HFFc6 (cell line): ENCODE results near the gene FER. TPM values are rescaled to one million over a fixed set of nuclear protein-coding genes. Genes with fewer than 3 reads are reported as not detected.

Source experiments
- DNase-seq: peaks from one replicate; pipeline ENCODE4 v3.0.0-alpha.2; 2018
- H3K27ac Mint-ChIP-seq: 2 replicates; pipeline ENCODE4 v1.8.0; 2020; ENCODE audit warnings: mild to moderate bottlenecking, mixed read lengths
- H3K27me3 Mint-ChIP-seq: 2 replicates; pipeline ENCODE4 v1.8.0; 2021; ENCODE audit warnings: mild to moderate bottlenecking, moderate library complexity, mixed read lengths; ENCODE audit not compliant: insufficient read depth
- H3K36me3 Mint-ChIP-seq: 2 replicates; pipeline ENCODE4 v1.8.0; 2021; ENCODE audit warnings: low read depth, mixed read lengths
- H3K4me1 Mint-ChIP-seq: 2 replicates; pipeline ENCODE4 v1.8.0; 2020; ENCODE audit warnings: low read depth, mixed read lengths
- H3K4me3 Mint-ChIP-seq: 2 replicates; pipeline ENCODE4 v1.8.0; 2020; ENCODE audit warnings: mild to moderate bottlenecking, moderate library complexity, mixed read lengths
- H3K9me3 Mint-ChIP-seq: 2 replicates; pipeline ENCODE4 v1.8.0; 2020; ENCODE audit warnings: mild to moderate bottlenecking, mixed read lengths
- total RNA-seq, 6 experiments: library from RNA; stranded (reverse); fragmentation: NEBNext Ultra II Directional; extraction: Animal tissue kit (Norgen Biotek cat#: 25700); gene quantifications; 2 replicates in 1 of 6; 3 replicates in 5 of 6; pipeline ENCODE4 v1.2.3, GENCODE V29; 2021
- TF ChIP-seq, protein P1 (sequence below): fragments of 200-600 bp; sonication (generic); IDR thresholded peaks from 2 replicates; pipeline ENCODE4 v1.5.0; 2021; ENCODE audit warnings: antibody characterized with exemption, mild to moderate bottlenecking

The FER gene
- total RNA-seq, 6 experiments from 2014 or later: 20.2 to 24.6 (median 22.9) TPM

DNA sequence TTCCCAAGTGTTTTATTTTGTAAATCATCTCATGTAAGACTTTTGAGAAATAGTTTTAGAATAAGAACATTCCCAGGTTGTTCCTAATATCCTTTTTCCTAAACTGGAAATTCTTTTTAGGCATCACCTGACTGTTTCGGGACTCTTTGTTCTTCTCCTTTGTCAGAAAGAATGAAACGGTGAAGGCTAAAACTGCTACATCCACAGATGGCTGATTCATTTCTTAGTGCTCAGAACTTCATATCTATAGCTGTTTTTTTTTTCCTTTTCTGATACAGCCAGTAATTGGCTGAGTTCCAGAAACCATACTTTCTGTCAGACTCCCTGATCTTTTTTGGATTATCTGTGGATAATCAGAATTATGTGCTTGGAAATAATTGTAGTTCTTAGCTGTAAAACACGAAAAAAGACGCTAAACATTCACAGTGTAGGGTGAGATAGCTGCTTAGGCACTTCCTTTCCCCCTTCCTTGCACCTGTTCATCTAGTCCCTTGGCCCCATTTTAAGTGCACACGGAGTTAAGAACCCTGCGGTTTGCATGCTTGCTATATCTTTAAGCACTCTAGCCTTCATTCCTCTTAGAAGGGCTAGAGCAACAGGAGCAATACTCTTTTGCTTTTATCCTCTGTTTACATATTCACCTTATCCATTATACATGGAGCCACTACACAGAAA, 378.2 kb downstream of the FER start:
- TF ChIP-seq, protein P1, sequence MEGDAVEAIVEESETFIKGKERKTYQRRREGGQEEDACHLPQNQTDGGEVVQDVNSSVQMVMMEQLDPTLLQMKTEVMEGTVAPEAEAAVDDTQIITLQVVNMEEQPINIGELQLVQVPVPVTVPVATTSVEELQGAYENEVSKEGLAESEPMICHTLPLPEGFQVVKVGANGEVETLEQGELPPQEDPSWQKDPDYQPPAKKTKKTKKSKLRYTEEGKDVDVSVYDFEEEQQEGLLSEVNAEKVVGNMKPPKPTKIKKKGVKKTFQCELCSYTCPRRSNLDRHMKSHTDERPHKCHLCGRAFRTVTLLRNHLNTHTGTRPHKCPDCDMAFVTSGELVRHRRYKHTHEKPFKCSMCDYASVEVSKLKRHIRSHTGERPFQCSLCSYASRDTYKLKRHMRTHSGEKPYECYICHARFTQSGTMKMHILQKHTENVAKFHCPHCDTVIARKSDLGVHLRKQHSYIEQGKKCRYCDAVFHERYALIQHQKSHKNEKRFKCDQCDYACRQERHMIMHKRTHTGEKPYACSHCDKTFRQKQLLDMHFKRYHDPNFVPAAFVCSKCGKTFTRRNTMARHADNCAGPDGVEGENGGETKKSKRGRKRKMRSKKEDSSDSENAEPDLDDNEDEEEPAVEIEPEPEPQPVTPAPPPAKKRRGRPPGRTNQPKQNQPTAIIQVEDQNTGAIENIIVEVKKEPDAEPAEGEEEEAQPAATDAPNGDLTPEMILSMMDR: no peak
- H3K4me1 Mint-ChIP-seq: no peaks in the 10 kb centered on the region
- no peak overlapping the region for H3K4me3 Mint-ChIP-seq
- H3K27me3 Mint-ChIP-seq: no peaks in the 10 kb centered on the region; the same call in 1 of the 2 replicates
- peaks cover 5% of the 10 kb centered on the region for H3K9me3 Mint-ChIP-seq
- peaks cover 11% of the 10 kb centered on the region for H3K36me3 Mint-ChIP-seq
- no peak overlapping the region for H3K27ac Mint-ChIP-seq
- no peak for DNase-seq

DNA sequence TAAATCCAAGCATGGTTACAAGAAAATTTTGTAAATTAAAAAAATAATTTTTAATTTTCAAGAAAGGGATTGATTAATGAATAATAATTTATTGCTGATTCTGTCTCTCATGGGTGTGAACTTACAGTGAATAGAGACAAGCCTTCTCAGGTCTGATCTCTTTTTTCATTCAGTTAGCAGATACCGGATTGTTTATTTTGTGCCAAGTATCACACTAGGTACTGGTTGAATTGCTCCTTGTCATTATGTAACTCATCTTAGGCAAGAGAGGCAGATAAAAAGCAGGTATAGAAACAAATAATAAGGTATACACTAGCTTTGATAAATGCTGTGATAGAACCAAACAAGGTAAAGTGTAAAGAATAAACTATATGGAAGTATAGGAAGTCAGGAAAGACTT, 378.8 kb downstream of the FER start:
- Mint-ChIP-seq H3K4me3 (no peak overlapping the region), H3K36me3 (peaks cover 5% of the 10 kb centered on the region; the same call in 1 of the 2 replicates), H3K9me3 (no peaks in the 10 kb centered on the region), H3K4me1 (no peaks in the 10 kb centered on the region), H3K27me3 (no peaks in the 10 kb centered on the region; the same call in 1 of the 2 replicates), H3K27ac (no peak overlapping the region)
- DNase-seq: no peak
- TF ChIP-seq, protein P1: no peak

DNA sequence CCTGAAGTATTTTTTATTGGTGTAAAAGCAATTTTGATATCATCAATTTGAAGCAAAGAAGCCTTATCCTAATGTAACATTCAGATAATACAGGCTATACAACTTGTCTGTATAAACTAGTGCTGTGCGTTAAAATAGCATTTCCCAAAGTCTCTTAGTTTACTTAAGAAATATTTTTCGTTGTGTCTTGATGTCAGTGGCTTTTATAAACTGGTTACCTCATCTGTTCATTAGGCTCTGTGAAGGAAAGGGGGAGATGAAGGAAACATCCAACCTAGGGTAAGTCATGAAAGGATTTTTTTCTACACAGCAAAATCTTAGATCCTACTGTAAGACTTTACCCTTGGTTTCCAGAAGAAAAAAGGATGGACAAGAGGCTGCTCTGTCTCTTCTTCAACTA, 389.2 kb downstream of the FER start:
- Mint-ChIP-seq H3K4me1 (peaks cover 16% of the 10 kb centered on the region), H3K27me3 (no peaks in the 10 kb centered on the region), H3K9me3 (no peaks in the 10 kb centered on the region), H3K36me3 (no peaks in the 10 kb centered on the region), H3K27ac (no peak overlapping the region), H3K4me3 (no peak overlapping the region)
- TF ChIP-seq, protein P1: no peak
- no peak for DNase-seq

DNA sequence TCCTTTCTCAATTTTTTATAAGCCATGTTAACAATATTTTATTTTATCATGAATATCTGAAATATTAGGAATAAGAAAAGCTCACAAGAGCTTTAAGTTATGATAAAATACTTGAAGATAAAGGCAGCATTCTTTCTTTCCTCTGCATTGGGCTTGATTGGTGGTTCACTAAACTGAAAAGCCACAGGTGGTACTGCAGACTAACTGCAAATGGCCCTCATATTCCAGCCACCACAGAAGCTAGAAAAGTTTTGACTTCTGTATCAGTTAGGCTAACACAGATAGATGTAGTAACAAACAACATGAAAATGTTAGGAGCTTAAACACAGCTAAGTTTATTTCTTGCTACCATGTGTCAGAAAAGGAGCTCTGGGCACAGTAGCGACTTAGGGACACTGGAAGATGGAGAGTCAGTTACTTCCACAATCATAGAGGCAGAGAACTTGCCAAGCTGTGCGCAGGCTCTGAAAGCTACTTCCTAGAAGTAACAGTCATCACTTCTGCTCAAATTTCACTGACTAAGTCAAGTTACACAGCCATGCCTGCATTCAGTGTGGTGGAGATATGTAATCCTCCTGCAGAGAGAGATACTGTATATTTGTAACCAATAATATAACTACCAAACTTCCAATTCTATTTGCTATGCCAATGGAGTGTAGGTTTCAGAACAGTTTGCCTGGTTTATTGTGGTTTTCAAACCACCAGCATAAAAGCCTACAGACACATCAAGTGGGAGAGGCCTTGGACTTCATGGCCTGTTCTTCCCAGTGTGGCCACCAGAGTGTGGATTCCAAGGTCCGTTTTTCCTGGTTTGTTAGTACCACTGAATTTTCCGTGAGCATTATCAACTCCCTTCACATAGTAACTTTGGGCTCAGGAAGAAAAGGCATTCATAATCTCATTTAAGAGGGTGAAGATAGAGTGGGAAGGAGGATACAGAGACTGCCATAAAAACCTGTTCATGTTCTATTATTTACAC, 393.8 kb downstream of the FER start:
- H3K27ac Mint-ChIP-seq: no peak overlapping the region
- DNase-seq: no peak
- H3K4me3 Mint-ChIP-seq: no peak overlapping the region
- no peaks in the 10 kb centered on the region for H3K36me3 Mint-ChIP-seq
- TF ChIP-seq, protein P1: peak; percentile 33
- no peaks in the 10 kb centered on the region for H3K27me3 Mint-ChIP-seq
- peaks cover 27% of the 10 kb centered on the region for H3K4me1 Mint-ChIP-seq
- H3K9me3 Mint-ChIP-seq: no peaks in the 10 kb centered on the region

DNA sequence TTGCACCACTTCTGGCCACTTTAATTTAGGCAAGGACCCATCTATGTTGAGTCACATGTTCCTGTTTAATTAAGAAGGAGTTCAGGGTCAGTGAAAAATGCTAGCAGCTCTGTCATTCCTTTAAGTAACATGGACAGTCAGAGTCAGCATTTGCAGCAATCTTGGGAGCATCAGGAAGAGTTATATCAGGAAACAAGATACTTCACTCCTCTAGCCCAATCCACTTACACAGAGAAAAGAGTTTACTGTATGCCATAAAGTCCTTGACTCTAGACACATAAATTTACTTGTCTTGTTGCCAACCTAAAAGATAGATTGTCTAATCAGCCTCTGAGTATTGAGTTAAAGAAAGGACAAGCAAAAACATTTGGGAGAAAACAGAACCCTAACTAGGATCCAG, 395.3 kb downstream of the FER start:
- no peak for DNase-seq
- H3K27ac Mint-ChIP-seq: no peak overlapping the region
- no peak overlapping the region for H3K4me3 Mint-ChIP-seq
- no peaks in the 10 kb centered on the region for H3K27me3 Mint-ChIP-seq
- TF ChIP-seq, protein P1: no peak
- no peaks in the 10 kb centered on the region for H3K36me3 Mint-ChIP-seq
- H3K9me3 Mint-ChIP-seq: no peaks in the 10 kb centered on the region
- H3K4me1 Mint-ChIP-seq: peaks cover 29% of the 10 kb centered on the region
